ENCODE data around the gene NETO2. TPM values are rescaled to one million over a fixed set of nuclear protein-coding genes. Genes with fewer than 3 reads are reported as not detected.
"Not testable (repeated sequence)": the region's sequence is repeated elsewhere in the genome, so short reads cannot be mapped to it uniquely, and the experiment has no call there.

The NETO2 gene
- total RNA-seq, 1 experiment from 2014 or later, result 40.6 TPM

- H3F3A ChIP-seq (ENCODE audit: low read length, unreplicated experiment), result no peaks in the 10 kb centered on the region
- no peaks in the 10 kb centered on the region for H3K9me3 ChIP-seq (ENCODE audit: low read length)
- CTCF ChIA-PET, result no interaction called here
- POLR2A ChIA-PET (ENCODE audit: unreplicated experiment), result no interaction called here
- H3K9me2 ChIP-seq (replicated peaks; ENCODE audit: low read length), result no peaks in the 10 kb centered on the region
- H3K27ac ChIP-seq (ENCODE audit: low read length), result no peak overlapping the region
- TF ChIP-seq EZH2phosphoT487 (IDR thresholded peaks at IDR 0.05; ENCODE audit: borderline replicate concordance, low read length) (no peak), EZH2 (IDR thresholded peaks at IDR 0.05; ENCODE audit: low read length, unreplicated experiment) (no peak), CTCF (conservative IDR thresholded peaks at IDR 0.05; ENCODE audit: low read depth, low read length) (peak; percentile 21)
- H3K9ac ChIP-seq (ENCODE audit: low read length), result no peak overlapping the region
- DNase-seq (peak; percentile 18), ATAC-seq (no peak)
- H4K20me1 ChIP-seq (ENCODE audit: low read length), result no peaks in the 10 kb centered on the region
- H3K79me2 ChIP-seq (ENCODE audit: low read length), result no peaks in the 10 kb centered on the region
- H3K27me3 ChIP-seq (ENCODE audit: low read length), result no peaks in the 10 kb centered on the region
- no peaks in the 10 kb centered on the region for H3K36me3 ChIP-seq (ENCODE audit: low read depth, low read length)
- H3K4me2 ChIP-seq (ENCODE audit: low read length), result no peak overlapping the region
- H2AFZ ChIP-seq (ENCODE audit: low read length), result no peak overlapping the region
- intact Hi-C loops (cut with micrococcal nuclease), result no loop called here
- H3K4me3 ChIP-seq (ENCODE audit: low read length), result no peak overlapping the region
- BruUV-seq (replicated peaks), result no TSS peak
- no peaks in the 10 kb centered on the region for H3K4me1 ChIP-seq (ENCODE audit: insufficient read depth, low read length)
Observed at GRCh38 chr16:47110939-47111338, 32.8 kb downstream of the NETO2 start.

- H3K27ac ChIP-seq (ENCODE audit: low read length), result no peak overlapping the region
- H3K4me2 ChIP-seq (ENCODE audit: low read length), result no peak overlapping the region
- H4K20me1 ChIP-seq (ENCODE audit: low read length), result no peaks in the 10 kb centered on the region
- no peak for ATAC-seq
- no peaks in the 10 kb centered on the region for H3K79me2 ChIP-seq (ENCODE audit: low read length)
- no peak overlapping the region for H3K9ac ChIP-seq (ENCODE audit: low read length)
- H3K27me3 ChIP-seq (ENCODE audit: low read length), result no peaks in the 10 kb centered on the region
- no peaks in the 10 kb centered on the region for H3K4me1 ChIP-seq (ENCODE audit: insufficient read depth, low read length)
- BruUV-seq (replicated peaks), result no TSS peak
- H3K9me3 ChIP-seq (ENCODE audit: low read length), result no peaks in the 10 kb centered on the region
- intact Hi-C loops (cut with micrococcal nuclease), result no loop called here
- no peaks in the 10 kb centered on the region for H3K36me3 ChIP-seq (ENCODE audit: low read depth, low read length)
- DNase-seq, result no peak
- ChIA-PET POLR2A (ENCODE audit: unreplicated experiment) (no interaction called here), CTCF (no interaction called here)
- TF ChIP-seq EZH2 (IDR thresholded peaks at IDR 0.05; ENCODE audit: low read length, unreplicated experiment) (no peak), CTCF (conservative IDR thresholded peaks at IDR 0.05; ENCODE audit: low read depth, low read length) (no peak), EZH2phosphoT487 (IDR thresholded peaks at IDR 0.05; ENCODE audit: borderline replicate concordance, low read length) (no peak)
- no peak overlapping the region for H2AFZ ChIP-seq (ENCODE audit: low read length)
- H3F3A ChIP-seq (ENCODE audit: low read length, unreplicated experiment), result no peaks in the 10 kb centered on the region
- H3K9me2 ChIP-seq (replicated peaks; ENCODE audit: low read length), result no peaks in the 10 kb centered on the region
- no peak overlapping the region for H3K4me3 ChIP-seq (ENCODE audit: low read length)
Observed at GRCh38 chr16:47109361-47109760, 34.4 kb downstream of the NETO2 start.

DNA sequence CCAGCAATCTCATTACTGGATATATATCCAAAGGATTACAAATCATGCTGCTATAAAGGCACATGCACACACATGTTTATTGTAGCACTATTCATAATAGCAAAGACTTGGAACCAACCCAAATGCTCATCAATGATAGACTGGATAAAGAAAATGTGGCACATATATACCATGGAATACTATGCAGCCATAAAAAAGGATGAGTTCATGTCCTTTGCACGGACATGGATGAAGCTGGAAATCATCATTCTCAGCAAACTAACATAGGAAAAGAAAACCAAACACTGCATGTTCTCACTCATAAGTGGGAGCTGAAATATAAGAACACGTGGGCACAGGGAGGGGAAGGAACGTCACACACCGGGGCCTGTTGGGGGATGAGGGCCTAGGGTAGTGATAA lies 40.8 kb downstream of the NETO2 start:
- ATAC-seq; BruUV-seq (replicated peaks); H3K9me2 ChIP-seq (replicated peaks; ENCODE audit: low read length): not testable (repeated sequence)

DNA sequence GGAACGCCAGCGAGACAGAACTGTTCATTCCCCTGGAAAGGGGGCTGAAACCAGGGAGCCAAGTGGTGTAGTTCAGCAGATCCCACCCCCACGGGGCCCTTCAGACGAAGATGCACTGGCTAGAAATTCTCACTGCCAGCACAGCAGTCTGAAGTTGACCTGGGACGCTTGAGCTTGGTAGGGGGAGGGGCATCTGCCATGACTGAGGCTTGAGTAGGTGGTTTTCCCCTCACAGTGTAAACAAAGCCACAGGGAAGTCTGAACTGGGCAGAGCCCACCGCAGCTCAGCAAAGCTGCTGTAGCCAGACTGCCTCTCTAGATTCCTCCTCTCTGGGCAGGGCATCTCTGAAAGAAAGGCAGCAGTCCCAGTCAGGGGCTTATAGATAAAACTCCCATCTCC lies 46.6 kb downstream of the NETO2 start:
- H3K4me1 ChIP-seq (ENCODE audit: insufficient read depth, low read length); H3K27ac ChIP-seq (ENCODE audit: low read length); H2AFZ ChIP-seq (ENCODE audit: low read length); H3F3A ChIP-seq (ENCODE audit: low read length, unreplicated experiment); H3K36me3 ChIP-seq (ENCODE audit: low read depth, low read length); POLR2A ChIA-PET (ENCODE audit: unreplicated experiment); ATAC-seq; H3K4me2 ChIP-seq (ENCODE audit: low read length); H3K27me3 ChIP-seq (ENCODE audit: low read length); BruUV-seq (replicated peaks); H3K9me3 ChIP-seq (ENCODE audit: low read length); intact Hi-C loops (cut with micrococcal nuclease); DNase-seq; H4K20me1 ChIP-seq (ENCODE audit: low read length); CTCF ChIA-PET; H3K4me3 ChIP-seq (ENCODE audit: low read length); H3K9ac ChIP-seq (ENCODE audit: low read length); H3K9me2 ChIP-seq (replicated peaks; ENCODE audit: low read length); H3K79me2 ChIP-seq (ENCODE audit: low read length): not testable (repeated sequence)

More for the DNA sequence above, 40.8 kb downstream of the NETO2 start:
- H3F3A ChIP-seq (ENCODE audit: low read length, unreplicated experiment); H2AFZ ChIP-seq (ENCODE audit: low read length); H3K79me2 ChIP-seq (ENCODE audit: low read length); POLR2A ChIA-PET (ENCODE audit: unreplicated experiment); H3K36me3 ChIP-seq (ENCODE audit: low read depth, low read length); intact Hi-C loops (cut with micrococcal nuclease); DNase-seq; H3K27me3 ChIP-seq (ENCODE audit: low read length); CTCF ChIA-PET; H3K9ac ChIP-seq (ENCODE audit: low read length); H3K4me2 ChIP-seq (ENCODE audit: low read length); H3K4me3 ChIP-seq (ENCODE audit: low read length); H3K4me1 ChIP-seq (ENCODE audit: insufficient read depth, low read length); H4K20me1 ChIP-seq (ENCODE audit: low read length); H3K9me3 ChIP-seq (ENCODE audit: low read length); H3K27ac ChIP-seq (ENCODE audit: low read length): not testable (repeated sequence)
